G401.6 (cell line): ENCODE data around the gene SPATA13.

Source experiments
- FAIRE-seq: peaks from 2 replicates; lab custom pipeline; 2012; peaks lifted over from hg19 to GRCh38; lab: Jason Lieb, UNC

SPATA13 gene

GRCh38 chr13:24168392-24168750, 7.9 kb downstream of the SPATA13 start:
- no peak for FAIRE-seq

DNA sequence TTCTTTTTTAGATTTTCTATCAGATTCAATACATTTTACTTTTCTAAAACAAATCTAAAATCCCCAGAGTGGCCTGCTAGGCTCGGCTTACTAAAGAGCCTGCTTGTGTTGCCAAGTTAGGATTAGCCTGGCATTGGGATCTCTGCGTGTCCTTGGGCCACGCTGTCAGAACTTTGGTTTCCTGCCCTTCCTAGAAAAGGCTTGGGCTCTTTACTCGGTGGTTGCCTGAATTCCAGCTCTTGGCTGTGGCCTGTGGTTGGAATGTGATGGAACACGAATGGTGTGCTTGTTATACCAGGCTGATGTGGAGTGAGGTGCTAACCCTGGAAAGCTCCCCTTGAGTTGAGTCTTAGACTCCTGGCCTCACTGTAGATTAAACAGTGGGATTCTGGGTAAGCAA, 8.5 kb downstream of the SPATA13 start:
- no peak for FAIRE-seq

DNA sequence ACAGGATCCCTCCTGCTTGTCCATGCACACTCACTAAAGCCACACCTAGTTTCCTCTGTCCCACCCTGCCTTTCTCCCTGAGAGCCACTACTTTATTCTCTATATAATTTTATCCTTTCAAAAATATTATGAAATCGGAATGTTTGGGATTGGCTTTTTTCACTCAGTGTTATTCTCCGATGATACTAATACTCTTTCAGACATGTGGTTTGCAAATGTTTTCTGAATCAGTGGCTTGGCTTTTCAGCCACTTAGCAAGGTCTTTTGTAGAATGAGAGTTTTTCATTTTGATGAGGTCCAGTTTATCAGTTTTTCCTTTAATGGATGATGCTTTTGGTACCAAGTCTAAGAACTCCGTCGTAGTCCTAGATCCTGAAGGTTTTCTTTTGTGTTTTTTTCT, 11.6 kb downstream of the SPATA13 start:
- FAIRE-seq = no peak

- FAIRE-seq = no peak
These were observed 13.3 kb downstream of the SPATA13 start for GRCh38 chr13:24173795-24174194.

DNA sequence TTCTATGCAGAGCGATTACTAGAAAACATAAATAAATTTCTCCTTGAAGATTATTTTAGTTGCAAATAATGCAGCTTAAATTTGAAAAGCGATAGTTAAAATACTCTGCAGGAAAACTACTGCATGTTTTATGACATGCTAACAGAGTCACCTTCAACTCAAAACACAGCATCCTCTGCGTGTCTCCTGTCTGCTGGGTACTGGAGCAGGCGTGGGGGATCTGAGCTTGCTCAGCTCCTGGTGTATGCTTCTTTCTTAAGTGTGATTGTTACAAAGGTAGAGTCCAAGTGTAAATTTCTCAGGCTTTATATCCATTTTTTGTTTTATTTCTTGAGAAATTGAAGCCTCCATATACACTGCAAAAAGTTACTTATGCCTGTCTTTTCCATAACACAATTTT, 15.3 kb downstream of the SPATA13 start:
- FAIRE-seq = no peak

DNA sequence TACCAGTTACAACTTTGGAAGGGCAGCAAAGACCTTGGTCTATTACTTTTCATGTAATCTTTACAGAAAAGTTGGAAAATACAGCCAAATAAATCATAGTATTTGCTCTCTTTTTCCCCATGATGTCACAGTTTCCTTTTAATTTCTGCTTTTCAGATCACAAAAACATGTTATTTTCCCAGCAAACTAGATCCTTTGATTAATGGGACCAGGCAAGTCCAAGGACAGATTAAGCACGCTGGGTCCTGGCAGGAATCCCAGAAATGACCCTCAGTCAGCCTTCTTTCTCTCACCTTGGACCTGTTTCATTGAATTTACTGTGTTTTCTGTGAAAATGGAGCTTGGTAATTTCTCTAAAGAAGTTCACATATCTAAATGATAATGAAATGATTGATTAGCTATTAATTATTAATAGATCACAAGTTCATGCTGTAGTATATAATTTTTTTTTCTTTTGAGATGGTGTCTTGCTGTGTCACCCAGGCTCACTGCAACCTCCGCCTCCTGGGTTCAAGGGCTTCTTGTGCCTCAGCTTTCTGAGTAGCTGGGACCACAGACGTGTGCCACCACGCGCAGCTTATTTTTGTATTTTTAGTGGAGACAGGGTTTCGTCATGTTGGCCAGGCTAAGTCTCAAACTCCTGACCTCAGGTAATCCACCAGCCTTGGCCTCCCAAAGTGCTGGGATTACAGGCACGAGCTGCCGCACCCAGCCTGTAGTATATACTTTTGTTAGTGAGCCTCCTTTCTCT, 16.0 kb downstream of the SPATA13 start:
- no peak for FAIRE-seq

DNA sequence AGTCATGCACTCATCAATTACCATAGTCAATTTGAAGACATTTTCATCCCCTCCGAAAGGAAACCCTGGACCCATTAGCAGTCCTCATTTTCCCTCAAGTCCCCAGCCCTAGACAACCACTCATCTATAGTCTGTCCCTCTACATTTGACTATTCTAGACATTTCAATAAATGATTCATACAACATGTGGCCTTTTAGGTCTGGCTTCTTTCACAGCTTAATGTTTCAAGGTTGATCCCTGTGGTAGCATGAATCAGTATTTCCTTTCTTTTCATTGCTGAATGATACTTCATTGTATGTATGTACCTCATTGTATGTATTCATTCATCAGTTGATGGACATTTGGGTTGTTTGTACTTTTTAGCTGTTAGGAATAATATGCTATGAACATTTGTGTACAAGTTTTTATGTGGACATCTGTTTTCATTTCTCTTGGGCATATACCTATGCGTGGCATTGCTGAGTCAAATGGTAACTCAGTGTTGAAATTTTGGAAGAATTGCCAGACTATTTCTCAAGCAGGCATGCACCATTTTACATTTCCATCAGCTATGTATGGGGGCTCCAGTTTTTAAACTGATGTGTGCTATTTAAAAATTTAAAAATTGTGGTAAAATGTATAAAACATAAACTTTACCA, 18.4 kb downstream of the SPATA13 start:
- no peak for FAIRE-seq

GRCh38 chr13:24179486-24179850, 18.9 kb downstream of the SPATA13 start:
- no peak for FAIRE-seq

DNA sequence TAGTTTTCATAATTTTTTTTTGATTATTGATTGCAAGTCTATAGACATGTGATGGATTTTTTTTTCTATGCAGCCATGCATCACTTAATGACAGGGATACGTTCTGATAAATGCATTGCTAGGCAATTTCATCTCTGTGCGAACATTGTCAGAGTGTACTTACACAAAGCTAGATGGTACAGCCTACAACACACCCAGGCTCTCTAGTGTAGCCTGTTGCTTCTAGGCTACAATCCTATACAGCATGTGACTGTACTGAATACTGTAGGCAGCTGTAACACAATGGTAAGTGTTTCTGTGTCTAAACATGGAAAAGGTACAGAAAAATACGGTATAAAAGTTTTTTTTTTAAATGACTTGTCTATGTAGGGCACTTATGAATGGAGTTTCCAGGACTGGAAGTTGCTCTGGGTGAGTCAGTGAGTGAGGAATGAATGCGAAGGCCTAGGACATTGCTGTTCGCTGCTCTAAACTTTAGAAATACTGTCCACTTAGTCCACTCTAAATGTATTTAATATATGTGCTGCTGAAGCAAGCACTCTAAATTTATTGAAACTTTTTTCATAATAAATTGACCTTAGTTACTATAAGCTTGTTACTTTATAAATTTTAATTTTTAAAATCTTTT, 20.3 kb downstream of the SPATA13 start:
- FAIRE-seq = no peak

DNA sequence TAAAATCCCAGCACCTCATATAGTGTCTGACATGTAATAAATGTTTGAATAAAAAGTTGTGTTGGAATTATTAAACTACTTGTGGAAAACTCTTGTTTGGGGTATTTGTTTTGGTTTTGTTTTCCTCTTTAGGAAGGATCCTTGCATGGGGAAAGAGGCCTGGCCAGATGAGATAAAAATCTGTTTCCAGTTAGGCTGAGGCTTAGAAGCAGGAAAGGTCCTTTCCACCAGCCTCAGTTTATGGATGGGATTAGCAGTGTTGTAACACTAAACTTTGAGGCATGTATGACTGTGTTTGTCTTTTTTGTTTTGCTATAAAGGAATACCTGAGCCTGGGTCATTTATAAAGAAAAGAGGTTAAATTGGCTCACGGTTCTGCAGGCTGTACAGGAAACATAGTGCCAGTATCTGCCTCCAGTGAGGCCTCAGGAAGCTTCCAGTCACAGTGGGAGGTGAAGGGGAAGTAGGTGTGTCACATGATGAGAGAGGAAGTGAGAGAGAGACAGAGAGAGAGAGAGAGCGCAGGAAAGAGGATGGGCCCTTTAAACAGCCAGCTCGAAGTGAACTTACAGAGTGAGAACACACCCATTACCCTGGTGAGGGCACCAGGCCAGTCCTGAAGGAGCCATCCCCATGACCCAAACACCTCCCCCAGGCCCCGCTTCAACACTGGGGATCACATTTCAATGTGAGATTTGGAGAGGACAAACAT, 21.6 kb downstream of the SPATA13 start:
- no peak for FAIRE-seq

GRCh38 chr13:24182703-24183081, 22.2 kb downstream of the SPATA13 start:
- FAIRE-seq = no peak

- no peak for FAIRE-seq
These were observed 23.2 kb downstream of the SPATA13 start for GRCh38 chr13:24183741-24184182.

DNA sequence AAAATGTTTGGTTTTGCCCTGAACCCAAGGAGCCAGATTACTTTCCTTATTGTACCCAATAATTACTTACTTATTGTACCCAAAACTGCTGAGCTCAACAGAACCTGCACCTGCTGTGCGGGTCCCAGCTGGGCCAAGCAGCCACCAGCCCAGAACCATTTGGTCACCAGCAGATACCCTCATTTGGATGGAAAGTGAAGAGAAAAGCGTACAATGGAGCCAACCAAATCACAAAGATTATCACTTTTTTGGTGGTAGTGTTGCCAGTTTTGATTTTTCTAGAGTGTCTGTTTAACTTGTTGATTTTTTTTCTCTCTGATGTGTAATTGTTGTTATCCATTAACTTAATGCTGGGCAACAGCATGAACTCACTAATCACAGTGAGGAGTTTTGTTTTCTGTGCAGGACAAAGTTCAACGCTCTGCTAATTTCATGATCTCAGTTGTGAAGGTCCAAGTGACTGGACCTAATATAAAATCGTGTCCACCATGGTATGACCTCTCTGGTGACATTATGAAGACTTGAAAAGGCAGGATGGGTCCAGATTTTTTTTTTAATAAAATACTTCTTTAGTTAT, 23.8 kb downstream of the SPATA13 start:
- FAIRE-seq = no peak

DNA sequence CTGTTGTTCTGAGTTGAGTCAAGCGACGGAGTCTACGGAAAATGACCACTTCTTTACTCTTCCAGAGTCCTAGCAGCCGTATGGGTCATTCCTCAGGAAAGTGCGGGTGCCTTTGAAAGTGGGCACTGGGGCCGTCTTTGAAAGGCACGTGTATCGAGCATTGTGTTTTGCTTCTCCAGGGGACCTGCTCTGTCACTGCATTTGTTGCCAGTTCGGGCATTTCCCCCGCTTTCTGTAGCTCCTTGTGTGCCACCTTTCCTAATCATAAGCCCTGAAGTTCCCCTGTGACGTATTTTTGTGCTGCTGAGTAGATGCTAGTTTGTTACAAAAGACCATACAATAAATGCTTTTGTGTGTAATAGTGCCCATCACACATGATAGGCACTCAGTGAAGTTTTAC, 24.4 kb downstream of the SPATA13 start:
- no peak for FAIRE-seq

- no peak for FAIRE-seq
These were observed 25.2 kb downstream of the SPATA13 start for GRCh38 chr13:24185591-24186232.

DNA sequence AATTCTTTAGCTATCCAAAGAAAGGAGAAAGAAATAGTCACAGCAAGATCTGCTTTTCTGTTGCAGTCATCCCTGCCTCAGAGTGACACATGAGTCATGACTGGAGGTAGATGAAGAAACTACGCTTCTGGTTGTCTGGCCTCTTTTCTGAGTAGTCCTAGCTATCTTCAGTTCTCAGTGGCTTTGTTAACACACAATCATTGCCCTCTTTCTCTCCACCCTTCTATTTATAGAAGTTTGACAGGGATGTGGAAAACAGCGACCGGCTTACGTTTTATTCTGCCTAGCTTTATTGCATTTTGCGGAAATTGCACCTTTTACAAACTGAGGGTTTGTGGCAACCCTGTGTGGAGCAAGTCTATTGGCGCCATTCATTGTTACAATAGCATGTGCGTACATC, 26.7 kb downstream of the SPATA13 start:
- no peak for FAIRE-seq

GRCh38 chr13:24192057-24192810, 31.7 kb downstream of the SPATA13 start:
- no peak for FAIRE-seq

DNA sequence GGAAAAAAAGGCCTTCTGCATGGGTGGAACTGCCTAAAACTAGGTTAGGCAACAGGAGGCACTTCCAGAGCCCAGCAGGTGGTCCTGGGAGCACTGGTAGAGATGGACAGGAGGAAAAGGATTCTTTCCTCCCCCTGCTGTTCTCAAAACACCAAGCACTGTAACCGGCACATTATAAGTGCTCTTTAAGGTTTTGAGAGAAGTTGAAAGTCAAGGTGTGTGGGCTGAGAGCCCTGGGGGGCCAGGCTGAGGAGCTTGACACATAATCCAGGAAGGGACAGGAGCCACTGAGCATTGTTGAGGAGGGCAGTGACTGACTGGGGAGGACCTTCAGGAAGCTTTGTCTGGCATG, 32.3 kb downstream of the SPATA13 start:
- no peak for FAIRE-seq

DNA sequence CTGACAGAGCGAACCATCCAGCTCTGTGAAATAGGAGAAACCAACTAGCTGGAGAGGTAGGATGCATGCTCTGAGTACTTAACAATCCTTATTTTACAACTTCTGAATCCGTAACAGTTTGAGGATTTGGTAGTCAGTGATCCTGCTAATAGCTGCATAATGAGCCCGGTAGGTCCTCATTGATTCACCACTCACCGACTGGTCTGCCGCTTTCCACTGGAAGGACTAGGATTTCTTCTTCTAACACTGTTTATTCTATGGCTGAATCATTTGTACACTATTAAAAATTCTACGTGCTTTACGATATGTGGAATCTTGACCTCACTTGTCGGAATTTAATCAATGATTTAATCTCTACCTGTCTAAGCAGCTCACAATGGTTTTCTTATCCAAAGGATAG, 33.9 kb downstream of the SPATA13 start:
- FAIRE-seq = no peak

GRCh38 chr13:24195626-24196025, 35.1 kb downstream of the SPATA13 start:
- no peak for FAIRE-seq

- no peak for FAIRE-seq
These were observed 36.2 kb downstream of the SPATA13 start for GRCh38 chr13:24196593-24197197.
